Gastroesophageal sphincter (tissue), 4 donors: Measurements from ENCODE around the gene TMED4. TPM values are rescaled to one million over a fixed set of nuclear protein-coding genes. Genes with fewer than 3 reads are reported as not detected.

Experiments
- ATAC-seq: fragments of 150-250 bp; one replicate; pipeline ENCODE4 v1.9.1; 2016; ENCODE audit warnings: mild to moderate bottlenecking, moderate library complexity
- H3K27ac ChIP-seq, 4 donors: fragments of 200-600 bp; sonication (generic) in 3 of 4; 1 replicate in 3 of 4; 2 replicates in 1 of 4; pipeline ENCODE4 v1.5.1; 2016 to 2019
- H3K27me3 ChIP-seq: fragments of 200-600 bp; sonication (generic); one replicate; pipeline ENCODE4 v1.5.1; 2019
- H3K36me3 ChIP-seq, 2 donors: fragments of 200-600 bp; sonication (generic); one replicate each; pipeline ENCODE4 v1.5.1; 2019; ENCODE audit warnings: control low read depth in 1 of 2
- H3K4me1 ChIP-seq, 3 donors: fragments of 200-600 bp; sonication (generic); 1 replicate in 2 of 3; 2 replicates in 1 of 3; pipeline ENCODE4 v1.5.1; 2016 to 2019; ENCODE audit warnings: control low read depth in 2 of 3
- H3K4me3 ChIP-seq, 2 donors: fragments of 200-600 bp; sonication (generic); one replicate each; pipeline ENCODE4 v1.5.1; 2019; ENCODE audit warnings: mild to moderate bottlenecking in 1 of 2, moderate library complexity in 1 of 2
- H3K9me3 ChIP-seq, 3 donors: fragments of 200-600 bp; sonication (generic); one replicate each; pipeline ENCODE4 v1.5.1; 2017 to 2019; ENCODE audit warnings: control low read depth in 2 of 3
- CTCF ChIP-seq, 4 experiments: fragments of 200-600 bp in 2 of 4; fragments of 450-650 bp in 2 of 4; sonication (generic) in 1 of 4; IDR thresholded peaks; one replicate each; pipeline ENCODE4 v1.5.1; 2017 to 2019; ENCODE audit warnings: antibody characterized with exemption in 4 of 4, mild to moderate bottlenecking in 2 of 4, moderate library complexity in 2 of 4
- EP300 ChIP-seq: sonication (generic); formaldehyde crosslinking; IDR thresholded peaks from one replicate; pipeline ENCODE4 v1.6.1; 2017; ENCODE audit warnings: antibody characterized with exemption, mild to moderate bottlenecking
- POLR2A ChIP-seq, 2 donors: fragments of 450-650 bp; IDR thresholded peaks; one replicate each; pipeline ENCODE4 v1.6.1; 2017; ENCODE audit warnings: antibody characterized with exemption in 2 of 2, mild to moderate bottlenecking in 2 of 2, moderate library complexity in 1 of 2
- POLR2AphosphoS5 ChIP-seq: sonication (generic); formaldehyde crosslinking; IDR thresholded peaks from one replicate; pipeline ENCODE4 v1.6.1; 2017; ENCODE audit warnings: antibody characterized with exemption
- WGBS, 2 donors: methylation state at CpG; one replicate each; pipeline ENCODE4 v1.1.5; 2018; ENCODE audit warnings: low coverage in 1 of 2; 5-methylcytosine and 5-hydroxymethylcytosine counted together
- total RNA-seq, 4 donors: library from RNA; depleted of rRNA; stranded (reverse); fragments of >200 nt; gene quantifications; one replicate each; pipeline ENCODE4 v1.1.0, GENCODE V29; 2016

Gene TMED4
- total RNA-seq, 4 donors from 2014 or later, result 124 to 193 (median 160) TPM

GRCh38 chr7:44533301-44534055, 48.6 kb downstream of the TMED4 start:
- WGBS, 2 donors, result no CpG with 5 or more reads among the region's 8 CpGs
- no peak overlapping the region for H3K27ac ChIP-seq
- no peaks in the 10 kb centered on the region for H3K4me1 ChIP-seq
- no peak for ATAC-seq
- TF ChIP-seq POLR2A (IDR thresholded peaks at IDR 0.05) (no peak), EP300 (no peak), POLR2AphosphoS5 (no peak), CTCF (IDR thresholded peaks at IDR 0.05) (no peak)
- no peaks in the 10 kb centered on the region for H3K9me3 ChIP-seq
- no peaks in the 10 kb centered on the region for H3K27me3 ChIP-seq
- H3K4me3 ChIP-seq, result no peak overlapping the region
- H3K36me3 ChIP-seq, result no peaks in the 10 kb centered on the region

GRCh38 chr7:44531421-44532380, 50.3 kb downstream of the TMED4 start:
- H3K36me3 ChIP-seq, result no peaks in the 10 kb centered on the region
- no peak overlapping the region for H3K27ac ChIP-seq
- H3K27me3 ChIP-seq, result no peaks in the 10 kb centered on the region
- no peaks in the 10 kb centered on the region for H3K4me1 ChIP-seq
- ATAC-seq, result no peak
- no peak overlapping the region for H3K4me3 ChIP-seq
- TF ChIP-seq CTCF (IDR thresholded peaks at IDR 0.05), result no peak
- TF ChIP-seq EP300, result no peak
- no peak for TF ChIP-seq POLR2A (IDR thresholded peaks at IDR 0.05)
- TF ChIP-seq POLR2AphosphoS5, result no peak
- H3K9me3 ChIP-seq, result peaks cover 0 to 17% (median 0%) of the 10 kb centered on the region in 3 donors
- WGBS, 2 donors, result 78 to 90% methylated on average over 5 to 6 of the region's 17 CpGs

GRCh38 chr7:44530990-44531389, 51.0 kb downstream of the TMED4 start:
- WGBS, 2 donors, result 79 to 89% methylated on average over 8 of the region's 10 CpGs
- ATAC-seq, result no peak
- Histone ChIP-seq H3K36me3 (no peaks in the 10 kb centered on the region), H3K9me3 (peaks cover 0 to 24% (median 0%) of the 10 kb centered on the region in 3 donors), H3K4me3 (no peak overlapping the region), H3K4me1 (no peaks in the 10 kb centered on the region), H3K27ac (no peak overlapping the region), H3K27me3 (no peaks in the 10 kb centered on the region)
- no peak for TF ChIP-seq POLR2A (IDR thresholded peaks at IDR 0.05)
- TF ChIP-seq POLR2AphosphoS5, result no peak
- no peak for TF ChIP-seq EP300
- TF ChIP-seq CTCF (IDR thresholded peaks at IDR 0.05), result no peak

Other genes starting within 250 kb of the TMED4 start
- 10 to 100 TPM; 57.0 to 92.3 (median 75.2) TPM for gene NUDCD3, start 91.6 kb downstream of the TMED4 start, total RNA-seq
- gene NPC1L1, start 40.9 kb downstream of the TMED4 start, total RNA-seq, result under 1 TPM in 3 of 4 donors, not detected in 1; 0.08 to 0.27 (median 0.16) TPM
- 10 to 100 TPM; 34.2 to 46.4 (median 41.4) TPM for gene DDX56, start 8.3 kb downstream of the TMED4 start, total RNA-seq
- 100 to 1,000 TPM; 112 to 222 (median 137) TPM for gene OGDH, start 24.4 kb upstream of the TMED4 start, total RNA-seq
- 10 to 100 TPM; 12.7 to 28.0 (median 20.5) TPM for gene ZMIZ2, start 166.6 kb upstream of the TMED4 start, total RNA-seq
- gene PPIA, start 214.4 kb upstream of the TMED4 start, total RNA-seq, result 1,000 to 10,000 TPM; 1,097 to 2,167 (median 1,431) TPM